NT2/D1 (cell line): ENCODE measurements around the gene CNBD2.

Experiments used
- SUZ12 ChIP-seq: IDR thresholded peaks from 2 replicates; pipeline ENCODE4 v1.6.1; 2011; ENCODE audit not compliant: insufficient read length, insufficient read depth; ENCODE audit errors: extremely low read depth
- YY1 ChIP-seq: IDR thresholded peaks from 2 replicates; pipeline ENCODE4 v1.6.1; 2011; ENCODE audit not compliant: insufficient read length, insufficient read depth
- ZNF274 ChIP-seq: IDR thresholded peaks from 2 replicates; pipeline ENCODE4 v1.6.1; 2011; ENCODE audit warnings: mild to moderate bottlenecking, low read depth, low read length

DNA sequence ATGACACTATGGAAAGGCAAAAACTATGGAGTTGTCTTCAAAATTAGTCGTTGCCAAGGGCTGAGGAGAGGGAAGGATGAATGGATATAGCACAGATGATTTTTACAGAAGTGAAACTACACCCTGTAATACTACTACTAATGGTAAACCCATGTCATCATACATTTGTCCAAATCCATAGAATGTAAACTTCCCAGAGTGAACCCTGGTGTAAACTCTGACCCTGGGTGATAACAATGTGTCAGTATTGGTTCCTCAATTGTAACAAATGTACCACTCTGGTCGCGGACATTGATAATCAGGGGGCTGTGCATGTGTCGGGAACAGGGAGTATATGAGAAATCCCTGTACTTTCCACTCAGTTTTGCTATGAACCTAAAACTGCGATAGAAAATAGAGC, 72.2 kb downstream of the CNBD2 start:
- no peak for TF ChIP-seq ZNF274
- no peak for TF ChIP-seq SUZ12
- TF ChIP-seq YY1: no peak
